Osteocyte (in vitro differentiated cells): Measurements from ENCODE around the gene ZFYVE28. TPM values are rescaled to one million over a fixed set of nuclear protein-coding genes. Genes with fewer than 3 reads are reported as not detected.

Source experiments
- DNase-seq: peaks from one replicate; pipeline ENCODE4 v3.0.0; 2021; ENCODE audit warnings: mixed read lengths; ENCODE audit not compliant: unreplicated experiment; ENCODE audit errors: extremely low spot score
- H3K27ac Mint-ChIP-seq: one replicate; pipeline ENCODE4 v1.8.0; 2021; ENCODE audit warnings: mild to moderate bottlenecking, mixed read lengths; ENCODE audit not compliant: unreplicated experiment
- H3K27me3 Mint-ChIP-seq: one replicate; pipeline ENCODE4 v1.8.0; 2021; ENCODE audit warnings: mixed read lengths; ENCODE audit not compliant: unreplicated experiment
- H3K36me3 Mint-ChIP-seq: one replicate; pipeline ENCODE4 v1.8.0; 2021; ENCODE audit warnings: mixed read lengths; ENCODE audit not compliant: unreplicated experiment
- H3K4me1 Mint-ChIP-seq: one replicate; pipeline ENCODE4 v1.8.0; 2021; ENCODE audit warnings: mixed read lengths; ENCODE audit not compliant: unreplicated experiment
- H3K4me3 Mint-ChIP-seq: one replicate; pipeline ENCODE4 v1.8.0; 2021; ENCODE audit warnings: mild to moderate bottlenecking, moderate library complexity, mixed read lengths; ENCODE audit not compliant: unreplicated experiment
- H3K9me3 Mint-ChIP-seq: one replicate; pipeline ENCODE4 v1.8.0; 2021; ENCODE audit warnings: mixed read lengths; ENCODE audit not compliant: unreplicated experiment
- CTCF ChIP-seq: fragments of 200-600 bp; sonication (generic); IDR thresholded peaks from 2 replicates; pipeline ENCODE4 v1.5.0; 2021; ENCODE audit warnings: antibody characterized with exemption, mild to moderate bottlenecking, moderate library complexity
- total RNA-seq: library from RNA; stranded (reverse); gene quantifications from 2 replicates; pipeline ENCODE4 v1.2.1, GENCODE V29; 2021

The ZFYVE28 gene
- total RNA-seq, 1 donor from 2014 or later, result 3.4 TPM

- peaks cover 14% of the 10 kb centered on the region for H3K9me3 Mint-ChIP-seq
- peaks cover 7% of the 10 kb centered on the region for H3K27me3 Mint-ChIP-seq
- peaks cover 9% of the 10 kb centered on the region for H3K36me3 Mint-ChIP-seq
- no peak for DNase-seq
- H3K4me3 Mint-ChIP-seq, result no peak overlapping the region
- no peak for TF ChIP-seq CTCF
- no peaks in the 10 kb centered on the region for H3K4me1 Mint-ChIP-seq
- no peak overlapping the region for H3K27ac Mint-ChIP-seq
Measured at GRCh38 chr4:2304321-2304876, 114.0 kb downstream of the ZFYVE28 start.

- H3K27ac Mint-ChIP-seq, result no peak overlapping the region
- peak; percentile 83 for DNase-seq
- H3K4me3 Mint-ChIP-seq, result no peak overlapping the region
- H3K4me1 Mint-ChIP-seq, result no peaks in the 10 kb centered on the region
- H3K36me3 Mint-ChIP-seq, result peaks cover 7% of the 10 kb centered on the region
- peaks cover 7% of the 10 kb centered on the region for H3K27me3 Mint-ChIP-seq
- H3K9me3 Mint-ChIP-seq, result peaks cover 10% of the 10 kb centered on the region
- no peak for TF ChIP-seq CTCF
Measured at GRCh38 chr4:2303686-2304320, 114.6 kb downstream of the ZFYVE28 start.

GRCh38 chr4:2303121-2303685 lies 115.2 kb downstream of the ZFYVE28 start:
- peak; percentile 82 for DNase-seq
- Mint-ChIP-seq H3K36me3 (peaks cover 7% of the 10 kb centered on the region), H3K27me3 (peaks cover 12% of the 10 kb centered on the region), H3K9me3 (peaks cover 10% of the 10 kb centered on the region), H3K27ac (no peak overlapping the region), H3K4me3 (no peak overlapping the region), H3K4me1 (no peaks in the 10 kb centered on the region)
- no peak for TF ChIP-seq CTCF

- Mint-ChIP-seq H3K4me1 (no peaks in the 10 kb centered on the region), H3K36me3 (peaks cover 7% of the 10 kb centered on the region), H3K9me3 (peaks cover 10% of the 10 kb centered on the region), H3K4me3 (no peak overlapping the region), H3K27me3 (peaks cover 12% of the 10 kb centered on the region), H3K27ac (no peak overlapping the region)
- no peak for TF ChIP-seq CTCF
- DNase-seq, result no peak
Measured at GRCh38 chr4:2302387-2303119, 115.9 kb downstream of the ZFYVE28 start.

GRCh38 chr4:2301806-2302205 lies 116.6 kb downstream of the ZFYVE28 start:
- DNase-seq, result peak; percentile 75
- no peak for TF ChIP-seq CTCF
- Mint-ChIP-seq H3K9me3 (peaks cover 6% of the 10 kb centered on the region), H3K27me3 (peaks cover 12% of the 10 kb centered on the region), H3K27ac (no peak overlapping the region), H3K4me3 (no peak overlapping the region), H3K4me1 (no peaks in the 10 kb centered on the region), H3K36me3 (peaks cover 5% of the 10 kb centered on the region)
